Uterus (tissue), 4 donors: Measurements from ENCODE around the gene RAB4B. TPM values are rescaled to one million over a fixed set of nuclear protein-coding genes. Genes with fewer than 3 reads are reported as not detected.

Experiments
- DNase-seq, 2 donors: peaks; one replicate each; pipeline ENCODE4 v3.0.0-alpha.2; 2019 to 2020
- H3K27ac ChIP-seq, 2 donors: fragments of 200-600 bp; sonication (generic); 1 replicate in 1 of 2; 2 replicates in 1 of 2; pipeline ENCODE4 v1.5.1; 2016 to 2018
- H3K27me3 ChIP-seq, 2 donors: fragments of 200-600 bp; sonication (generic); one replicate each; pipeline ENCODE4 v1.5.1; 2018 to 2019; ENCODE audit warnings: control low read depth in 1 of 2
- H3K36me3 ChIP-seq, 2 donors: fragments of 200-600 bp; sonication (generic); one replicate each; pipeline ENCODE4 v1.5.1; 2019; ENCODE audit warnings: control low read depth in 1 of 2
- H3K4me1 ChIP-seq, 2 donors: fragments of 200-600 bp; sonication (generic); one replicate each; pipeline ENCODE4 v1.5.1; 2018 to 2019; ENCODE audit warnings: control low read depth in 1 of 2
- H3K4me3 ChIP-seq, 2 donors: fragments of 200-600 bp; sonication (generic); 1 replicate in 1 of 2; 2 replicates in 1 of 2; pipeline ENCODE4 v1.5.1; 2018 to 2019; ENCODE audit warnings: mild to moderate bottlenecking in 1 of 2
- H3K9me3 ChIP-seq, 2 donors: fragments of 200-600 bp; sonication (generic); one replicate each; pipeline ENCODE4 v1.5.1; 2019; ENCODE audit warnings: control low read depth in 1 of 2
- POLR2A ChIP-seq, 2 donors: fragments of 450-650 bp; IDR thresholded peaks; one replicate each; pipeline ENCODE4 v1.6.1; 2016; ENCODE audit warnings: antibody characterized with exemption in 2 of 2, mild to moderate bottlenecking in 1 of 2, moderate library complexity in 1 of 2
- intact Hi-C: fragments of 100-400 bp; cut with DNase I; formaldehyde crosslinking; loops from one replicate; pipeline ENCODE4 v1.15.1; 2023; ENCODE audit warnings: low total_unique reads
- total RNA-seq, 4 donors: library from RNA; depleted of rRNA in 3 of 4; stranded (reverse); fragments of >200 nt in 3 of 4; gene quantifications; one replicate each; pipeline versions ENCODE4 v1.1.0 to v1.2.4, GENCODE V29; 2014 to 2023
- TF ChIP-seq, protein P1 (sequence below), 4 experiments: fragments of 200-600 bp in 2 of 4; fragments of 450-650 bp in 2 of 4; sonication (generic) in 2 of 4; IDR thresholded peaks; one replicate each; pipeline ENCODE4 v1.5.1; 2016 to 2019; ENCODE audit warnings: antibody characterized with exemption in 4 of 4, mild to moderate bottlenecking in 2 of 4, moderate library complexity in 1 of 4
- donor health status: DM: yes; HTN: yes; CAD: no.

The RAB4B gene
- total RNA-seq, 4 donors from 2014 or later = 7.4 to 26.3 (median 18.1) TPM

DNA sequence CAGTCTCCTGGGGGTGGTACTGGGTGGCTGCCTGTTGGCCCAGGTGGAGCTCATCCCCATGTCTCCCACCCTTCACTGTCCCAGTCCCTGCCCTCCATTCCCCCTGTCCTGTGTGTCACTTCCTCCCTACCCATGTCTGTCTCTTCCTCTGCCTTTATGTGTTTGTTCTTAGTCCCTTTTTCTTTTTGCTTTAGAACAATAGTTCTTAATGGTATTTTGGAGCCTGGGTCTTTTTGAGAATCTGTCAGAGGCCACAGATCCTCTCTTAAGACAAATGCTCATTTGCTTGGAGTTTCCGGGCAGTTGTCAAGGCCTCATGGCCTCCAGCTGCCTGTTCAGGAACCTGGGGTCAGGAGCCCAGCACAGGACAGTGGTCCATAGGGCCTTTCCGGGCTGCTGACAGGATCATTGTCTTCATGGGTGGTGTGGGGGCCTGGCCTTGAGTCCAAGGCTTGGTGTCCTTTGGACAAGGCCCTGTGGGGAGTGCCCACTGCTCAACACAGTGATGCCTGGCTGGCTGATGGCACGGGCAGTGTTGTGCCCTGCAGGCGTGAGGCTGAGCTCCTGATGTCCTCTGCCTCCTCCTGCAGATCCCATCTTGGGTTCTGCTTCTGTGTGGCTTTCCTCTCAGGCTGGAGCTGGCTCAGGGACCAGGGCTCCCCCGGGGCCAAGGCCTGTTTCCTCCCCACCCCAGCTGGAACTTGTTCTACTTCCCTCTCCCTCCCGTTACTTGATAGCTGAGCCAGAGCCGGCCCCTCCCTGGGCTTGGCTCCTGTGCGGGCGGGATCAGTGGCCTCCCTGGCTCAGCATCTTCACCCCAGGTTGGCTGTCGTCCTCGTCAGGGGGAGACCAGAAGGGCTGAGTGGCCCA lies 24.5 kb downstream of the RAB4B start:
- intact Hi-C loops = no loop called here
- peak; percentile 65 to 73 for DNase-seq
- no peaks in the 10 kb centered on the region for H3K9me3 ChIP-seq
- H3K27ac ChIP-seq = peak overlapping the region; percentile 94 to 97
- TF ChIP-seq POLR2A (IDR thresholded peaks at IDR 0.05) = no peak
- TF ChIP-seq, protein P1, sequence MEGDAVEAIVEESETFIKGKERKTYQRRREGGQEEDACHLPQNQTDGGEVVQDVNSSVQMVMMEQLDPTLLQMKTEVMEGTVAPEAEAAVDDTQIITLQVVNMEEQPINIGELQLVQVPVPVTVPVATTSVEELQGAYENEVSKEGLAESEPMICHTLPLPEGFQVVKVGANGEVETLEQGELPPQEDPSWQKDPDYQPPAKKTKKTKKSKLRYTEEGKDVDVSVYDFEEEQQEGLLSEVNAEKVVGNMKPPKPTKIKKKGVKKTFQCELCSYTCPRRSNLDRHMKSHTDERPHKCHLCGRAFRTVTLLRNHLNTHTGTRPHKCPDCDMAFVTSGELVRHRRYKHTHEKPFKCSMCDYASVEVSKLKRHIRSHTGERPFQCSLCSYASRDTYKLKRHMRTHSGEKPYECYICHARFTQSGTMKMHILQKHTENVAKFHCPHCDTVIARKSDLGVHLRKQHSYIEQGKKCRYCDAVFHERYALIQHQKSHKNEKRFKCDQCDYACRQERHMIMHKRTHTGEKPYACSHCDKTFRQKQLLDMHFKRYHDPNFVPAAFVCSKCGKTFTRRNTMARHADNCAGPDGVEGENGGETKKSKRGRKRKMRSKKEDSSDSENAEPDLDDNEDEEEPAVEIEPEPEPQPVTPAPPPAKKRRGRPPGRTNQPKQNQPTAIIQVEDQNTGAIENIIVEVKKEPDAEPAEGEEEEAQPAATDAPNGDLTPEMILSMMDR (IDR thresholded peaks at IDR 0.05) = no peak
- H3K4me3 ChIP-seq = peak overlapping the region in 1 of 2 donors; percentile 10
- H3K36me3 ChIP-seq = no peaks in the 10 kb centered on the region
- H3K4me1 ChIP-seq = peaks cover 8 to 42% of the 10 kb centered on the region in 2 donors
- no peaks in the 10 kb centered on the region for H3K27me3 ChIP-seq

DNA sequence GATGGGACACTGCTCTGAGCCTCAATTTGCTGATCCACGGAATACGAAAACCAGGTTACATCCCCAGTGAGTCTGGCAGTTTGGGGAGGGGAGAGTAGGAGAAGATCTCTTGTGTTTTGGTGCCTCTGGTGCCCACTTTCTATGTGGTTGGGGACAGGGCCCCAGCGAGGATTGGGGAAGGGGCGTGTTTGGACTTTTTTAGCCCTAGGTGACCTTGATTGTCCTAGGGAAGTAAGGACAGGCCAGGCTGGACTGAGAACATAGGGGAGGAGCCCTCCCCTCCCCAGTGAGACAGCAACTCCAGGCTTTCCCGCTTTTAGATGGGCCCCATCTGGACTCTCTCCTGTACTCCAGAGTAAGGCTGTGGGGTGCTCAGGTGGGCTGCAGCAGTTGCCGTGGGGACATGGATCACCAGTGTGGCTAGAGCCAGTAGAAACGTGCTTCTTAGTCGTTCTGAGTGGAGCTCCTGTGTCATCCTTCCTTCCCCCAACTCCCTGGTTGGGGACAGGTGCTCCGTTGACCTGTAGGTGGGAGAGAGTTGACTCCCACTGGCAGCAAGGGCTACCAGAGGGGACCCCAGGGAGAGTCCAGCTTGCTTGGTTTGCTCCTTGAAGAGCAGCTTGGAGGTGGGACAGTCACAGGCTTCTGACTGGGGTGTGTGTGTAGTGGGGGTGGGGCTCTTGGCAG lies 25.3 kb downstream of the RAB4B start:
- H3K27ac ChIP-seq = peak overlapping the region; percentile 94 to 97
- H3K4me3 ChIP-seq = peak overlapping the region in 1 of 2 donors; percentile 15
- DNase-seq = no peak
- H3K27me3 ChIP-seq = no peaks in the 10 kb centered on the region
- intact Hi-C loops = no loop called here
- TF ChIP-seq, protein P1 (IDR thresholded peaks at IDR 0.05) = no peak
- TF ChIP-seq POLR2A (IDR thresholded peaks at IDR 0.05) = no peak
- no peaks in the 10 kb centered on the region for H3K9me3 ChIP-seq
- H3K36me3 ChIP-seq = no peaks in the 10 kb centered on the region
- peaks cover 8 to 36% of the 10 kb centered on the region in 2 donors for H3K4me1 ChIP-seq

DNA sequence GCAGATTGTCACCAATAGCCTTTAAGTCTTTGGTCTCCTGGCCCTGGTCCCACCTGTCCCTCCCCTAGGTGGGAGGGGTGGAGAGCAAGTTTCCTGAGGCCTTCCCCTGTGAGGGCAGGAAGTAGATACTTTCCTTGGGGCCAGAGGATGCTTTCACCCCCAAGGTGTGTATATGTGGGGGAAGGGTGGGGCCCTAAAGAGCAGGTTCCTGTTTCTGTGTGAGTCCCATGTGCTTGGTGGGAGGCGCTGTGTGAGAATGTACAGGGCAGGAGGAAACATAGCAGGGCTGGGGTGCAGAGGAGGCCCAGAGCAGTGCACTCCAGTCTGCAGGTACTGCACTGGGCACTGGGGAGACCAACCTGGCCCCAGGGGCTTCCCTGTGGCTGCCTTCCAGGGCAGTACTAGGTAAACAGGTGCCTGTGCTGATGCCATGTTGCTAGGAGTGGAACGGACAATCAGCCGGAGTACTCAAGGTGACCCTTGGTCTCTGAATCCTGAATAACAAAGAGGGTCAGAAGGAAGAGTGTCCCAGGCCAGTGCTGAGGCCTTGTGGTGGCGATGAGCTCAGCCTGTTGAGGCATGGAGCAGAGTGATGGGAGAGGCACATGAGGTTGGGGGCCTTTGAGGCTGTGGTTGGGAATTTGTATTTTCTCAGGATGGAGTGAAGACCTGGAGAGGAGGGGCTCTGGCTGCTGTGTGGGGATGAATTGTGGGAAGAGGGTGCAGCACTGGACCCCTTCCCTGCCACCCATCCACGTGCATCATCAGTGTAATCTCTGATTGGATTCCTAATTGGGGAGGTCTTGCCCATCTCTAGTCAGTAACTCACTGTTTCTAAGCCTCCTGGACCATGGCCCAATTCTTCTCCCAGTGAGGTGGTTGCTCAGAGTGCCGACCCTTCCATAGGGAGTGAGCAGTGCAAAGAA lies 26.1 kb downstream of the RAB4B start:
- H3K27ac ChIP-seq = peak overlapping the region; percentile 94 to 97
- no peaks in the 10 kb centered on the region for H3K9me3 ChIP-seq
- intact Hi-C loops = no loop called here
- no peaks in the 10 kb centered on the region for H3K36me3 ChIP-seq
- DNase-seq = peak in 1 of 2 donors; percentile 51
- H3K4me3 ChIP-seq = no peak overlapping the region
- TF ChIP-seq, protein P1 (IDR thresholded peaks at IDR 0.05) = no peak
- TF ChIP-seq POLR2A (IDR thresholded peaks at IDR 0.05) = no peak
- peaks cover 8 to 36% of the 10 kb centered on the region in 2 donors for H3K4me1 ChIP-seq
- no peaks in the 10 kb centered on the region for H3K27me3 ChIP-seq

DNA sequence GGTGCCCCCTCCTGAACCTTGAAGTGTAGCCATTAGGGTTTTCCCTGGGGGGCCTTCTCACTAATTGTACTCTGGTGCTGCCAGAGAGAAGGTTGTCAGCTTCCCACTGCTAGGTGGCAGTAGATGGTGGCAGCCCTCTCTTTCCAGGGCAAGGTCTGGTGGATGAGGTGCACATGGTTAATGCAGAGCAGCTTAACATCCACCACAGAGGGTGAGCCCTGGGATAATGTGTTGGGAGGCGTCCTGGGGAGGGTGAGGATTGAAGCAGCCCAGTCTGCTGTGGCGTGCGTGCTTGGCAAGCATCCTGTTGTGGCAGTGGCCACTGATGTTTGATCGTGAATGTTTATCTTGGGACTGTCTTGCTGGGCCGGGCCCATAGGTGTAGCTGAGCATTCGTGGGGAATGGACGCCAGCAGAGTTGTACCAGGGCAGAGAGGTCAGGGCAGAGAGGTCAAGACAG lies 26.8 kb downstream of the RAB4B start:
- no peak for TF ChIP-seq POLR2A (IDR thresholded peaks at IDR 0.05)
- TF ChIP-seq, protein P1 (IDR thresholded peaks at IDR 0.05) = no peak
- peaks cover 8 to 36% of the 10 kb centered on the region in 2 donors for H3K4me1 ChIP-seq
- no peaks in the 10 kb centered on the region for H3K9me3 ChIP-seq
- intact Hi-C loops = loop anchor here (5.0 kb wide), 1 partner anchor 143 kb away; no protein-coding TSS in a partner anchor
- no peaks in the 10 kb centered on the region for H3K36me3 ChIP-seq
- H3K27ac ChIP-seq = peak overlapping the region; percentile 94 to 97
- no peak overlapping the region for H3K4me3 ChIP-seq
- no peaks in the 10 kb centered on the region for H3K27me3 ChIP-seq
- no peak for DNase-seq
